Right atrium auricular region (tissue), 2 donors: Measurements from ENCODE around the gene SAYSD1. TPM values are rescaled to one million over a fixed set of nuclear protein-coding genes. Genes with fewer than 3 reads are reported as not detected.

Experiments used
- DNase-seq: peaks from one replicate; pipeline ENCODE4 v3.0.0-alpha.2; 2019; ENCODE audit warnings: low spot score
- H3K27ac ChIP-seq, 2 donors: fragments of 200-600 bp; sonication (generic); 1 replicate in 1 of 2; 2 replicates in 1 of 2; pipeline ENCODE4 v1.5.1; 2016 to 2019
- H3K27me3 ChIP-seq, 2 donors: fragments of 200-600 bp; sonication (generic); one replicate each; pipeline versions ENCODE4 v1.5.1 to v1.6.0; 2017 to 2019
- H3K36me3 ChIP-seq: fragments of 200-600 bp; sonication (generic); one replicate; pipeline ENCODE4 v1.5.1; 2016
- H3K4me1 ChIP-seq, 2 donors: fragments of 200-600 bp; sonication (generic); one replicate each; pipeline versions ENCODE4 v1.5.1 to v1.6.0; 2017 to 2019
- H3K4me3 ChIP-seq, 2 donors: fragments of 200-600 bp; sonication (generic); 1 replicate in 1 of 2; 2 replicates in 1 of 2; pipeline ENCODE4 v1.5.1; 2017 to 2019; ENCODE audit warnings: mild to moderate bottlenecking in 1 of 2, moderate library complexity in 1 of 2
- H3K9me3 ChIP-seq, 2 donors: fragments of 200-600 bp; sonication (generic); one replicate each; pipeline ENCODE4 v1.5.1; 2019
- CTCF ChIP-seq, 2 donors: fragments of 200-600 bp; sonication (generic); IDR thresholded peaks; one replicate each; pipeline ENCODE4 v1.5.1; 2019; ENCODE audit warnings: antibody characterized with exemption in 2 of 2
- total RNA-seq, 2 donors: library from RNA; depleted of rRNA; stranded (reverse); fragments of >200 nt; gene quantifications; one replicate each; pipeline ENCODE4 v1.1.0, GENCODE V29; 2016

The SAYSD1 gene
- total RNA-seq, 2 donors from 2014 or later: 10.3 to 10.5 TPM

- no peak for TF ChIP-seq CTCF (IDR thresholded peaks at IDR 0.05)
- Histone ChIP-seq H3K27ac (no peak overlapping the region), H3K4me1 (peaks cover 0 to 14% of the 10 kb centered on the region in 2 donors), H3K27me3 (no peaks in the 10 kb centered on the region), H3K9me3 (no peaks in the 10 kb centered on the region), H3K36me3 (no peaks in the 10 kb centered on the region), H3K4me3 (no peak overlapping the region)
- no peak for DNase-seq
Measured at GRCh38 chr6:39118921-39119320, 3.9 kb upstream of the SAYSD1 start.

DNA sequence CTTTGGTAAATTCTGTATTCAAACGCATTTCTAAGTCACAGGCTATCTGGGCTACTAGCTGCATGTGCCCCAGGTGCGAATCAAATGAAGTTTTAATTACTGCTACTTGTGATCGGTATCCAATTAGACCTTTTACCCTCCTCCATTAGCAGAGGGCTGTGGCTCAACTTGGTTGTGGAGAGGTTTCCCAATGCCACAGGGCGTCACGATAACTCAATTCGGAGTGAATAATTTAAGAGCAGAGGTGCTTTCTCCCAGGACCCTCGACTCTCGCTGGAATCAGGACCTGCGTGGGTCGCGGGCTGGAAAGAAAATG, 640 bp downstream of the SAYSD1 start:
- H3K27me3 ChIP-seq: no peaks in the 10 kb centered on the region
- peak overlapping the region; percentile 96 to 99 for H3K27ac ChIP-seq
- H3K9me3 ChIP-seq: no peaks in the 10 kb centered on the region
- H3K4me1 ChIP-seq: peaks cover 0 to 16% of the 10 kb centered on the region in 2 donors
- no peak for DNase-seq
- peak overlapping the region; percentile 69 to 78 for H3K4me3 ChIP-seq
- no peaks in the 10 kb centered on the region for H3K36me3 ChIP-seq
- TF ChIP-seq CTCF (IDR thresholded peaks at IDR 0.05): no peak

DNA sequence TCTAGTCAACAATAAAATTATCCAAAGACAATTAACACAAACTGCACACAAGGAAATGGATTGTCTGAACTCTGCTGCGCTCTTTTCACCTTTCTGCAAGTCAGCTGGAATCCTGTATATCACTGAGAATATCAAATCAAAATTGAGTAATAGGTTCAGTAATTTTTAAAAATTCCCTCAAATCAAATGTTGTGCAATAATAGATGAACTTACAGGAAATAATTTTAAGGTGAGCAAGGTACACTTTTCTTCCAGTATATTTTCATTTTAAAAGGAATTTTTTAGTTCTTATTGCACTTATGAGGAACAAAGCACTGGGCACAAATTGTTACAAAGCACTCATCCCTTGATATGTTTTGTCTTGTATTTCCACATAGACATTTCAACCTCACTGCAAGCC, 1.2 kb downstream of the SAYSD1 start:
- no peak for DNase-seq
- H3K4me1 ChIP-seq: peaks cover 0 to 16% of the 10 kb centered on the region in 2 donors
- H3K36me3 ChIP-seq: no peaks in the 10 kb centered on the region
- H3K27me3 ChIP-seq: no peaks in the 10 kb centered on the region
- no peak for TF ChIP-seq CTCF (IDR thresholded peaks at IDR 0.05)
- no peak overlapping the region for H3K27ac ChIP-seq
- peak overlapping the region in 1 of 2 donors; percentile 78 for H3K4me3 ChIP-seq
- no peaks in the 10 kb centered on the region for H3K9me3 ChIP-seq

- no peak overlapping the region for H3K27ac ChIP-seq
- H3K9me3 ChIP-seq: no peaks in the 10 kb centered on the region
- H3K4me1 ChIP-seq: peaks cover 0 to 16% of the 10 kb centered on the region in 2 donors
- no peaks in the 10 kb centered on the region for H3K36me3 ChIP-seq
- H3K27me3 ChIP-seq: no peaks in the 10 kb centered on the region
- DNase-seq: no peak
- no peak overlapping the region for H3K4me3 ChIP-seq
- TF ChIP-seq CTCF (IDR thresholded peaks at IDR 0.05): no peak
Measured at GRCh38 chr6:39111280-39111679, 3.7 kb downstream of the SAYSD1 start.

DNA sequence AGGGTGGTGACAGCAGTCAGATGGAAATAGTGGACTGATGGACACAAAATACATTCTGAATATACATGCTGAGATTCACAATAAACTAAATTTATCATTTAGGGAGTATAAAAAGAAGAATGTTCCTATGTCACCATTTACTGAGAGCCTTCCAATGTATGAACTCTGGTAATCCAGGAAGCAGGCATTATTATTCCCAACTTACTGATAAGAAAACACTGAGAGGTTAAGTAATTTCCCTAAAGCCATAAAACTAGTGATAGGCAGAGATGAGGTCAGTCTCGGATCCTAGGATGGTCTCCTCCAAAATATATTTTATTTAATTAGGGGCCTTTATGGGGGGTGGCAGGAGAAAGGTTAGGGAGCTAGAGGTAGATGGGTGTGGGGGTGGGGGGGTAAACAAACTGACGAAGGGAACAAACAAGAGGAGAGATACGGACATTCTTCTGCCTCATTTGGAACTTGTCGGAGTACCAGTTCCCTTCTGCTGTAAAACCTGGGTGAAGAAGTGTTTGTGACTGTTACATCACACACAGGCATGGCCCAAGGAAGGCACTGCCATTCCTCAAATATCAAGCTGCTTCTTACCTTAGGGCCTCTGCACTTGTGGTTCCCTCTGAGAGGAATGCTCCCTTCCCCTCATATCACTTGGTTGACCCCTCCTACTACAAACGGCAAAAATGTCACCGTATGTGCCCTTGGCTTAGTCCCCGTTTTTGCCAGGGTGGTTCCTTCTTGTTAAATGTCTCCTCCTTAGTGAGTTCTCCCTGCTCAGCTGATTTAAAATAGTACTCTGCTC, 6.7 kb downstream of the SAYSD1 start:
- Histone ChIP-seq H3K36me3 (peaks cover 8% of the 10 kb centered on the region), H3K4me1 (no peaks in the 10 kb centered on the region), H3K27me3 (no peaks in the 10 kb centered on the region), H3K4me3 (no peak overlapping the region), H3K9me3 (no peaks in the 10 kb centered on the region), H3K27ac (no peak overlapping the region)
- no peak for TF ChIP-seq CTCF (IDR thresholded peaks at IDR 0.05)
- no peak for DNase-seq

GRCh38 chr6:39107641-39108040, 7.3 kb downstream of the SAYSD1 start:
- H3K9me3 ChIP-seq: no peaks in the 10 kb centered on the region
- H3K4me1 ChIP-seq: no peaks in the 10 kb centered on the region
- H3K27me3 ChIP-seq: no peaks in the 10 kb centered on the region
- no peak overlapping the region for H3K4me3 ChIP-seq
- TF ChIP-seq CTCF (IDR thresholded peaks at IDR 0.05): no peak
- H3K27ac ChIP-seq: no peak overlapping the region
- no peak for DNase-seq
- peaks cover 8% of the 10 kb centered on the region for H3K36me3 ChIP-seq
